ENCODE results near the gene POLRMT. TPM values are rescaled to one million over a fixed set of nuclear protein-coding genes. Genes with fewer than 3 reads are reported as not detected.

Gene POLRMT
- total RNA-seq, 4 donors from 2014 or later, result 43.9 to 83.4 (median 73.8) TPM

GRCh38 chr19:602391-603301 is 30.7 kb downstream of the POLRMT start:
- in situ Hi-C loops (cut with MboI; ENCODE audit: low sequenced_read_pairs in 4 of 4), result no loop called here
- Histone ChIP-seq H3K36me3 (no peaks in the 10 kb centered on the region), H3K4me1 (no peaks in the 10 kb centered on the region), H3K27me3 (peaks cover 0 to 2% (median 1%) of the 10 kb centered on the region in 3 donors), H3K4me3 (no peak overlapping the region), H3K27ac (no peak overlapping the region), H3K9me3 (no peaks in the 10 kb centered on the region)
- ATAC-seq, result no peak
- intact Hi-C loops (cut with DNase I; ENCODE audit: low total_unique reads), result no loop called here
- no peak for DNase-seq
- no peak for TF ChIP-seq POLR2A (IDR thresholded peaks at IDR 0.05)

GRCh38 chr19:601790-602189 is 31.5 kb downstream of the POLRMT start:
- intact Hi-C loops (cut with DNase I; ENCODE audit: low total_unique reads) (no loop called here), in situ Hi-C loops (cut with MboI; ENCODE audit: low sequenced_read_pairs in 4 of 4) (no loop called here)
- DNase-seq, result no peak
- ATAC-seq, result no peak
- H3K9me3 ChIP-seq, result no peaks in the 10 kb centered on the region
- H3K4me1 ChIP-seq, result no peaks in the 10 kb centered on the region
- no peaks in the 10 kb centered on the region for H3K36me3 ChIP-seq
- no peak for TF ChIP-seq POLR2A (IDR thresholded peaks at IDR 0.05)
- TF ChIP-seq, protein P1, sequence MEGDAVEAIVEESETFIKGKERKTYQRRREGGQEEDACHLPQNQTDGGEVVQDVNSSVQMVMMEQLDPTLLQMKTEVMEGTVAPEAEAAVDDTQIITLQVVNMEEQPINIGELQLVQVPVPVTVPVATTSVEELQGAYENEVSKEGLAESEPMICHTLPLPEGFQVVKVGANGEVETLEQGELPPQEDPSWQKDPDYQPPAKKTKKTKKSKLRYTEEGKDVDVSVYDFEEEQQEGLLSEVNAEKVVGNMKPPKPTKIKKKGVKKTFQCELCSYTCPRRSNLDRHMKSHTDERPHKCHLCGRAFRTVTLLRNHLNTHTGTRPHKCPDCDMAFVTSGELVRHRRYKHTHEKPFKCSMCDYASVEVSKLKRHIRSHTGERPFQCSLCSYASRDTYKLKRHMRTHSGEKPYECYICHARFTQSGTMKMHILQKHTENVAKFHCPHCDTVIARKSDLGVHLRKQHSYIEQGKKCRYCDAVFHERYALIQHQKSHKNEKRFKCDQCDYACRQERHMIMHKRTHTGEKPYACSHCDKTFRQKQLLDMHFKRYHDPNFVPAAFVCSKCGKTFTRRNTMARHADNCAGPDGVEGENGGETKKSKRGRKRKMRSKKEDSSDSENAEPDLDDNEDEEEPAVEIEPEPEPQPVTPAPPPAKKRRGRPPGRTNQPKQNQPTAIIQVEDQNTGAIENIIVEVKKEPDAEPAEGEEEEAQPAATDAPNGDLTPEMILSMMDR (IDR thresholded peaks at IDR 0.05 in 4 of 5, conservative IDR thresholded peaks at IDR 0.05 in 1 of 5), result no peak
- H3K27ac ChIP-seq, result no peak overlapping the region
- H3K27me3 ChIP-seq, result peaks cover 0 to 6% (median 2%) of the 10 kb centered on the region in 3 donors
- H3K4me3 ChIP-seq, result no peak overlapping the region

DNA sequence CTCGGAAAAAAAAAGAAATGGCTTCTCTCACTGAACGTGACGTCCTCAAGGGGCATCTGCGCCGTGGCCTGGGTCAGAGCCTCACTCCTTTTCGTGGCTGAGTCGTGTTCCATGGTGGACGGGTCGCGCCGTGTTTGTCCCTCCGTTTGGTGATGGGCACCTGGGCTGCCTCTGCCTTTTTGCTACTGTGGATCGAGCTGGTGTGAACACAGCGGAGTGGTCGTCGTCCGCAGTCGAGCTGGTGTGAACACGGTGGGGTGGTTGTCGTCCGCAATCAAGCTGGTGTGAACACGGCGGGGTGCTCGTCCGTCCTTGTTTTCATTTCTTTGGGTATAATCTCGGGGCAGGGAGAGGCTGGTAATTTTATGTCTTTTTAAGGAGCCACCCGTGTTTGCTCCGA is 32.0 kb downstream of the POLRMT start:
- TF ChIP-seq POLR2A (IDR thresholded peaks at IDR 0.05), result no peak
- TF ChIP-seq, protein P1 (IDR thresholded peaks at IDR 0.05 in 4 of 5, conservative IDR thresholded peaks at IDR 0.05 in 1 of 5), result no peak
- H3K9me3 ChIP-seq, result no peaks in the 10 kb centered on the region
- DNase-seq (no peak), ATAC-seq (no peak)
- intact Hi-C loops (cut with DNase I; ENCODE audit: low total_unique reads), result no loop called here
- H3K4me1 ChIP-seq, result no peaks in the 10 kb centered on the region
- peaks cover 0 to 6% (median 2%) of the 10 kb centered on the region in 3 donors for H3K27me3 ChIP-seq
- no peak overlapping the region for H3K4me3 ChIP-seq
- H3K36me3 ChIP-seq, result no peaks in the 10 kb centered on the region
- no peak overlapping the region for H3K27ac ChIP-seq
- in situ Hi-C loops (cut with MboI; ENCODE audit: low sequenced_read_pairs in 4 of 4), result no loop called here

DNA sequence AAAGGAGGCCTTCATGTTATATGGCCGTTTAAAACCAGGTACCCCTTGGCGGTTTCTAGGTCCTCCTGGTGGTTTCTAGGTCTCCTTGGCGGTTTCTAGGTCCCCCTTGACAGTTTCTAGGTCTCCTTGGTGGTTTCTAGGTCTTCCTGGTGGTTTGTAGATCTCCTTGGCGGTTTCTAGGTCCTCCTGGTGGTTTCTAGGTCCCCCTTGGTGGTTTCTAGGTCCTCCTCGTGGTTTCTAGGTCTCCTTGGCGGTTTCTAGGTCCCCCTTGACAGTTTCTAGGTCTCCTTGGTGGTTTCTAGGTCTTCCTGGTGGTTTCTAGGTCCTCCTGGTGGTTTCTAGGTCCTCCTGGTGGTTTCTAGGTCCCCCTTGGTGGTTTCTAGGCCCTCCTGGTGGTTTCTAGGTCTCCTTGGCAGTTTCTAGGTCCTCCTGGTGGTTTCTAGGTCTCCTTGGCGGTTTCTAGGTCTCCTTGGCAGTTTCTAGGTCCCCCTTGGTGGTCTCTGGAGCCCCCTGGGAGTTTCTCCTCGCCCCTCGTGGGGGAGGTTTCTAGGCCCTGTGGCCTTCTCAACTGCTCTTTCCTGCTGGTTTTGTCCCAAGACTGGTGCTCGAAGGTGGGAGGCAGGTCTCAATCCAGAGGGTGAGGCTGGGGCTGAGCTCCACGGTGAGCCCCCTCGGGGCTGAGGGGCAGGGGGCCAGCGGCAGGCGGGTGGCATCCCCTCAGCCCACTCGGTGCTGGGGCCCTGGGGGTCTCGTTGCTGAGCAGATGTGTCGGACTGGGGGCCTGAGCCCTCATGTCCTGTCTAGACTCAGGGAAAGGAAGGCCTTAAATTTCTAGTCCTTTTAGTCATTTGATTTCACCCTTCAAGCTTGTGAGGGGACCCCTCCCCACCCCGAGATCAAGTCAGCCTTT is 35.7 kb downstream of the POLRMT start:
- H3K4me3 ChIP-seq, result no peak overlapping the region
- H3K27me3 ChIP-seq, result peaks cover 4 to 12% (median 12%) of the 10 kb centered on the region in 3 donors
- H3K9me3 ChIP-seq, result no peaks in the 10 kb centered on the region
- no peaks in the 10 kb centered on the region for H3K4me1 ChIP-seq
- H3K27ac ChIP-seq, result no peak overlapping the region
- intact Hi-C loops (cut with DNase I; ENCODE audit: low total_unique reads) (no loop called here), in situ Hi-C loops (cut with MboI; ENCODE audit: low sequenced_read_pairs in 4 of 4) (no loop called here)
- no peaks in the 10 kb centered on the region for H3K36me3 ChIP-seq
- TF ChIP-seq, protein P1 (IDR thresholded peaks at IDR 0.05 in 4 of 5, conservative IDR thresholded peaks at IDR 0.05 in 1 of 5), result no peak
- TF ChIP-seq POLR2A (IDR thresholded peaks at IDR 0.05), result no peak
- no peak for ATAC-seq
- DNase-seq, result no peak

DNA sequence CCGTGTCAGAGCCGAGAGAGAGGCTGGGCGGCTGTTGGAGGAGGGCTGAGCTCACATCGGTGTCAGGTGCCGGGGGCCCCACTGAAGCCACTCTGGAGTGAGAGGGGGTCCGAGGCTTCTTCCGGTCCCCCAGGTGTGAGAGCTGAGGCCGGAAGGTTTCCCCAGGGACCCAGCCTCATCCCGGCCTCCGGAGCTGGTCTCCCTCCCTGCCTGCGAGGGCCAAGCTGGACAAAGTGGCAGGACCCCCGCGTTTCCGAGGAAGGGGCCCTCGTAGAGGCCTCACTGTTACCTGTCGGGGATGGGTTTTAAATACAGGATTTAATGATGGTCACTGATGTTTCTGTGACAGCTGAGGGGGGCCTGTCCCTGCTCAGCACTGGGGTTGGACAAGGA is 37.1 kb downstream of the POLRMT start:
- in situ Hi-C loops (cut with MboI; ENCODE audit: low sequenced_read_pairs in 4 of 4) (no loop called here), intact Hi-C loops (cut with DNase I; ENCODE audit: low total_unique reads) (no loop called here)
- TF ChIP-seq POLR2A (IDR thresholded peaks at IDR 0.05), result no peak
- TF ChIP-seq, protein P1 (IDR thresholded peaks at IDR 0.05 in 4 of 5, conservative IDR thresholded peaks at IDR 0.05 in 1 of 5), result no peak
- Histone ChIP-seq H3K4me1 (no peaks in the 10 kb centered on the region), H3K9me3 (no peaks in the 10 kb centered on the region), H3K27ac (no peak overlapping the region), H3K36me3 (no peaks in the 10 kb centered on the region), H3K27me3 (peaks cover 17 to 26% (median 25%) of the 10 kb centered on the region in 3 donors), H3K4me3 (no peak overlapping the region)
- ATAC-seq, result no peak
- no peak for DNase-seq
